Adrenal gland (tissue), 12 donors: ENCODE data around the gene ZNF398. TPM values are rescaled to one million over a fixed set of nuclear protein-coding genes. Genes with fewer than 3 reads are reported as not detected.

Experiments
- DNase-seq, 7 donors: peaks; one replicate each; pipeline ENCODE4 v3.0.0-alpha.2; 2019 to 2020
- H3K27ac ChIP-seq, 5 donors: fragments of 200-600 bp; sonication (generic) in 4 of 5; 1 replicate in 3 of 5; 2 replicates in 2 of 5; pipeline versions ENCODE4 v1.5.1 to v1.8.0; 2016 to 2020; ENCODE audit warnings: mild to moderate bottlenecking in 1 of 5
- H3K27me3 ChIP-seq: fragments of 200-600 bp; 2 replicates; pipeline ENCODE4 v1.8.0; 2021
- H3K36me3 ChIP-seq, 2 donors: fragments of 200-600 bp; replicated peaks in 1 of 2; 1 replicate in 1 of 2; 2 replicates in 1 of 2; pipeline versions ENCODE4 v1.5.1 to v1.8.0; 2018 to 2022
- H3K4me1 ChIP-seq, 2 donors: fragments of 200-600 bp; replicated peaks in 1 of 2; 1 replicate in 1 of 2; 2 replicates in 1 of 2; pipeline versions ENCODE4 v1.5.1 to v1.8.0; 2018 to 2021
- H3K4me3 ChIP-seq, 4 donors: fragments of 200-600 bp; sonication (generic) in 3 of 4; one replicate each; pipeline ENCODE4 v1.5.1; 2016 to 2018
- H3K9me3 ChIP-seq, 3 donors: fragments of 200-600 bp; sonication (generic) in 1 of 3; replicated peaks in 1 of 3; 1 replicate in 2 of 3; 2 replicates in 1 of 3; pipeline versions ENCODE4 v1.5.1 to v1.8.0; 2016 to 2021
- POLR2A ChIP-seq, 2 donors: fragments of 450-650 bp; IDR thresholded peaks; one replicate each; pipeline ENCODE4 v1.6.1; 2017; ENCODE audit warnings: antibody characterized with exemption in 2 of 2, mild to moderate bottlenecking in 2 of 2, moderate library complexity in 1 of 2
- WGBS, 4 donors: extraction: QIAGEN DNeasy Blood & Tissue Kit in 2 of 4; methylation state at CpG; one replicate each; pipeline versions ENCODE4 v1.1.5 to v1.1.7; 2013 to 2017; 5-methylcytosine and 5-hydroxymethylcytosine counted together
- intact Hi-C, 2 donors: fragments of 100-400 bp; cut with DNase I; formaldehyde crosslinking; loops; one replicate each; pipeline versions ENCODE4 v1.14.1 to v1.15.0; 2022 to 2023
- polyA plus RNA-seq, 3 donors: library from polyadenylated mRNA; stranded (reverse); fragments of 200-250 nt in 2 of 3; fragments of 350-450 nt in 1 of 3; fragmentation: Illumina TruSeq in 1 of 3; extraction: RNeasy Lipid Tissue Mini Kit (QIAGEN cat#74804) in 1 of 3; gene quantifications; one replicate each; pipeline ENCODE4 v1.2.3, GENCODE V29; 2013 to 2014
- total RNA-seq, 9 donors: library from RNA; depleted of rRNA in 4 of 9; stranded (reverse); fragments of >200 nt in 4 of 9; fragments of 120-200 nt in 1 of 9; fragmentation: NEBNext Ultra II Directional in 1 of 9; extraction: Animal tissue kit (Norgen Biotek cat#: 25700) in 1 of 9; gene quantifications; one replicate each; pipeline versions ENCODE4 v1.1.0 to v1.2.4, GENCODE V29; 2013 to 2023
- TF ChIP-seq, protein P1 (sequence below), 6 experiments: fragments of 450-650 bp in 4 of 6; fragments of 200-600 bp in 2 of 6; sonication (generic) in 1 of 6; IDR thresholded peaks; 1 replicate in 5 of 6; 2 replicates in 1 of 6; pipeline versions ENCODE4 v1.5.1 to v1.8.0; 2016 to 2021; ENCODE audit warnings: antibody characterized with exemption in 6 of 6, mild to moderate bottlenecking in 2 of 6, moderate library complexity in 1 of 6
- donor health status: healthy with polysubstance abuse.
- donor health status: Bipolar disorder and iron deficiency.
- donor health status: DM: yes; HTN: yes; CAD: no.
- donor health status: DM: no; HTN: no; CAD: no.
- donor health status: DM: no; HTN: no; CAD: no.
- donor health status: DM: yes; HTN: yes; CAD: no.

The ZNF398 gene
- total and polyA plus RNA-seq, 12 donors: 2.0 to 18.7 (median 12.5) TPM

GRCh38 chr7:149181450-149181790 is 34.2 kb downstream of the ZNF398 start:
- H3K9me3 ChIP-seq: no peaks in the 10 kb centered on the region
- intact Hi-C loops: no loop called here
- no peak overlapping the region for H3K27ac ChIP-seq
- no peak for DNase-seq
- no peaks in the 10 kb centered on the region for H3K27me3 ChIP-seq
- peaks cover 0 to 41% of the 10 kb centered on the region in 2 donors for H3K36me3 ChIP-seq
- peaks cover 0 to 6% of the 10 kb centered on the region in 2 donors for H3K4me1 ChIP-seq
- no peak for TF ChIP-seq POLR2A (IDR thresholded peaks at IDR 0.05)
- TF ChIP-seq, protein P1, sequence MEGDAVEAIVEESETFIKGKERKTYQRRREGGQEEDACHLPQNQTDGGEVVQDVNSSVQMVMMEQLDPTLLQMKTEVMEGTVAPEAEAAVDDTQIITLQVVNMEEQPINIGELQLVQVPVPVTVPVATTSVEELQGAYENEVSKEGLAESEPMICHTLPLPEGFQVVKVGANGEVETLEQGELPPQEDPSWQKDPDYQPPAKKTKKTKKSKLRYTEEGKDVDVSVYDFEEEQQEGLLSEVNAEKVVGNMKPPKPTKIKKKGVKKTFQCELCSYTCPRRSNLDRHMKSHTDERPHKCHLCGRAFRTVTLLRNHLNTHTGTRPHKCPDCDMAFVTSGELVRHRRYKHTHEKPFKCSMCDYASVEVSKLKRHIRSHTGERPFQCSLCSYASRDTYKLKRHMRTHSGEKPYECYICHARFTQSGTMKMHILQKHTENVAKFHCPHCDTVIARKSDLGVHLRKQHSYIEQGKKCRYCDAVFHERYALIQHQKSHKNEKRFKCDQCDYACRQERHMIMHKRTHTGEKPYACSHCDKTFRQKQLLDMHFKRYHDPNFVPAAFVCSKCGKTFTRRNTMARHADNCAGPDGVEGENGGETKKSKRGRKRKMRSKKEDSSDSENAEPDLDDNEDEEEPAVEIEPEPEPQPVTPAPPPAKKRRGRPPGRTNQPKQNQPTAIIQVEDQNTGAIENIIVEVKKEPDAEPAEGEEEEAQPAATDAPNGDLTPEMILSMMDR (IDR thresholded peaks at IDR 0.05): no peak
- H3K4me3 ChIP-seq: no peak overlapping the region

GRCh38 chr7:149184274-149184673 is 37.0 kb downstream of the ZNF398 start:
- H3K36me3 ChIP-seq: peaks cover 0 to 12% of the 10 kb centered on the region in 2 donors
- intact Hi-C loops: no loop called here
- H3K4me3 ChIP-seq: no peak overlapping the region
- H3K27me3 ChIP-seq: no peaks in the 10 kb centered on the region
- peaks cover 0 to 6% of the 10 kb centered on the region in 2 donors for H3K4me1 ChIP-seq
- TF ChIP-seq, protein P1 (IDR thresholded peaks at IDR 0.05): no peak
- no peak for TF ChIP-seq POLR2A (IDR thresholded peaks at IDR 0.05)
- WGBS, 4 donors: 90 to 94% (median 93%) methylated on average over 6 of the region's 6 CpGs
- no peak for DNase-seq
- no peaks in the 10 kb centered on the region for H3K9me3 ChIP-seq
- no peak overlapping the region for H3K27ac ChIP-seq

GRCh38 chr7:149188213-149188612 is 41.0 kb downstream of the ZNF398 start:
- no peak for TF ChIP-seq POLR2A (IDR thresholded peaks at IDR 0.05)
- TF ChIP-seq, protein P1 (IDR thresholded peaks at IDR 0.05): no peak
- no peak for DNase-seq
- Histone ChIP-seq H3K4me1 (no peaks in the 10 kb centered on the region), H3K27me3 (no peaks in the 10 kb centered on the region), H3K4me3 (no peak overlapping the region), H3K9me3 (no peaks in the 10 kb centered on the region), H3K36me3 (no peaks in the 10 kb centered on the region), H3K27ac (no peak overlapping the region)
- 25 to 42% (median 36%) methylated on average over 2 of the region's 2 CpGs for WGBS, 4 donors
- intact Hi-C loops: no loop called here

DNA sequence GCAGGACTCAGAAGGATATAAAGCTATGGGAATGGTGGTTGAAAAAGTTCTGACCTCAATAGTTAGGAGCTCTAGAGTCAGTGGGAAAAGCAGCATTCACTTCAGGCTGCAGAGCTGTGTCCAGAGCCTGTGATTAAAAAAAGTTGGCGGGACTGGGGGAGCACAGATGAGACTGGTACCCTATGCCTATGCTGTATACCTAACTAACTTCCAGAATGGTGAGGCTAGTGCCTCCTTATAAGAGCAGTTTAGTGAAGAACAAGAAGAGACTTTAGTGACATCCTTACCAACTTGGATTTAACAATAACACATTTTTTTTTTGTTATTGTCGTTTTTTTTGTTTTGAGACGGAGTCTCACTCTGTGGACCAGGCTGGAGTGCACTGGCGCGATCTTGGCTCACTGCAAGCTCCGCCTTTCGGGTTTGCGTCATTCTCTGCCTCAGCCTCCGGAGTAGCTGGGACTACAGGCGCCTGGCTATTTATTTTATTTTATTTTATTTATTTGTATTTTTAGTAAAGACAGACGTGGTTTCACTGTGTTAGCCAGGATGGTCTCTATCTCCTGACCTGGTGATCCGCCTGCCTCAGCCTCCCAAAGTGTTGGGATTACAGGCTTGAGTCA is 41.5 kb downstream of the ZNF398 start:
- TF ChIP-seq, protein P1 (IDR thresholded peaks at IDR 0.05): no peak
- no peak for TF ChIP-seq POLR2A (IDR thresholded peaks at IDR 0.05)
- H3K27ac ChIP-seq: no peak overlapping the region
- DNase-seq: peak in 1 of 7 donors; percentile 32
- WGBS, 4 donors: 51 to 59% (median 51%) methylated on average over 12 of the region's 12 CpGs
- no peaks in the 10 kb centered on the region for H3K27me3 ChIP-seq
- no peaks in the 10 kb centered on the region for H3K36me3 ChIP-seq
- H3K4me3 ChIP-seq: no peak overlapping the region
- intact Hi-C loops: no loop called here
- H3K4me1 ChIP-seq: no peaks in the 10 kb centered on the region
- H3K9me3 ChIP-seq: no peaks in the 10 kb centered on the region
